SK-N-SH treated with all-trans-retinoic acid at 6 μM for 48 hours (cell line): ENCODE measurements around the gene FTCDNL1.

ENCODE experiments used
- ATAC-seq: fragments of 200-7000 bp; cut with Tn5 transposase; 3 replicates; pipeline ENCODE4 v1.9.1; 2020; ENCODE audit warnings: mild to moderate bottlenecking, moderate library complexity
- ARNTL ChIP-seq: fragments of 450-650 bp; formaldehyde crosslinking; IDR thresholded peaks from 2 replicates; pipeline ENCODE4 v1.5.0; 2020; ENCODE audit warnings: low read depth, mild to moderate bottlenecking, moderate library complexity, borderline replicate concordance
- BACH2 ChIP-seq: fragments of 250-450 bp; sonication (Bioruptor Pico); IDR thresholded peaks from 2 replicates; pipeline ENCODE4 v1.9.0; 2021; ENCODE audit warnings: mild to moderate bottlenecking, borderline replicate concordance
- CREB5 ChIP-seq: fragments of 250-450 bp; sonication (Bioruptor Pico); IDR thresholded peaks from 2 replicates; pipeline ENCODE4 v1.5.1; 2020; ENCODE audit warnings: low read depth, mild to moderate bottlenecking, moderate library complexity
- ESRRG ChIP-seq: fragments of 250-450 bp; sonication (Bioruptor Pico); IDR thresholded peaks from 2 replicates; pipeline ENCODE4 v1.6.1; 2021; ENCODE audit warnings: mild to moderate bottlenecking
- GLIS3 ChIP-seq: fragments of 250-450 bp; sonication (Bioruptor Pico); IDR thresholded peaks from 2 replicates; pipeline ENCODE4 v1.5.0; 2020; ENCODE audit warnings: mild to moderate bottlenecking, moderate library complexity
- ISL1 ChIP-seq: fragments of 250-450 bp; sonication (Bioruptor Pico); IDR thresholded peaks from 2 replicates; pipeline ENCODE4 v2.1.2; 2022; ENCODE audit warnings: mild to moderate bottlenecking, moderate library complexity
- OSR1 ChIP-seq: fragments of 250-450 bp; sonication (Bioruptor Pico); IDR thresholded peaks from 2 replicates; pipeline ENCODE4 v1.8.0; 2022; ENCODE audit warnings: moderate library complexity, mild to moderate bottlenecking, inconsistent platforms
- PPARA ChIP-seq: fragments of 250-450 bp; sonication (Bioruptor Pico); IDR thresholded peaks from 2 replicates; pipeline ENCODE4 v1.5.0; 2020; ENCODE audit warnings: mild to moderate bottlenecking, borderline replicate concordance
- RARB ChIP-seq: fragments of 250-450 bp; sonication (Bioruptor Pico); IDR thresholded peaks from 2 replicates; pipeline ENCODE4 v1.8.0; 2021; ENCODE audit warnings: mild to moderate bottlenecking, moderate library complexity
- SNAI2 ChIP-seq: fragments of 250-450 bp; sonication (Bioruptor Pico); IDR thresholded peaks from 2 replicates; pipeline ENCODE4 v1.5.0; 2020; ENCODE audit warnings: mild to moderate bottlenecking, moderate library complexity
- TOX ChIP-seq: fragments of 250-450 bp; sonication (Bioruptor Pico); IDR thresholded peaks from 2 replicates; pipeline ENCODE4 v1.8.0; 2021; ENCODE audit warnings: mild to moderate bottlenecking, moderate library complexity, borderline replicate concordance
- ZC3H10 ChIP-seq: fragments of 250-450 bp; sonication (Bioruptor Pico); IDR thresholded peaks from 2 replicates; pipeline ENCODE4 v1.5.1; 2021; ENCODE audit warnings: mild to moderate bottlenecking, moderate library complexity
- ZFP3 ChIP-seq: fragments of 250-450 bp; sonication (Bioruptor Pico); IDR thresholded peaks from 2 replicates; pipeline ENCODE4 v1.5.0; 2020; ENCODE audit warnings: mild to moderate bottlenecking, moderate library complexity
- ZFP30 ChIP-seq: fragments of 450-650 bp; formaldehyde crosslinking; IDR thresholded peaks from 2 replicates; pipeline ENCODE4 v1.5.0; 2022; ENCODE audit warnings: mild to moderate bottlenecking, moderate library complexity
- ZNF70 ChIP-seq: fragments of 450-650 bp; formaldehyde crosslinking; IDR thresholded peaks from 2 replicates; pipeline ENCODE4 v1.5.0; 2020; ENCODE audit warnings: mild to moderate bottlenecking, moderate library complexity
- ZNF8 ChIP-seq: fragments of 450-650 bp; formaldehyde crosslinking; IDR thresholded peaks from 2 replicates; pipeline ENCODE4 v1.5.0; 2020; ENCODE audit warnings: mild to moderate bottlenecking, moderate library complexity
- TF ChIP-seq, protein P1 (sequence below): fragments of 250-450 bp; sonication (Bioruptor Pico); IDR thresholded peaks from 2 replicates; pipeline ENCODE4 v1.5.0; 2020; ENCODE audit warnings: mild to moderate bottlenecking, moderate library complexity
- TF ChIP-seq, protein P2 (sequence below): fragments of 250-450 bp; sonication (Bioruptor Pico); IDR thresholded peaks from 2 replicates; pipeline ENCODE4 v1.8.0; 2021; ENCODE audit warnings: low read depth, mild to moderate bottlenecking, moderate library complexity, borderline replicate concordance
- TF ChIP-seq, protein P3 (sequence below): fragments of 250-450 bp; sonication (Bioruptor Pico); IDR thresholded peaks from 2 replicates; pipeline ENCODE4 v1.8.0; 2020; ENCODE audit warnings: mild to moderate bottlenecking, moderate library complexity, borderline replicate concordance
- TF ChIP-seq, protein P4 (sequence below): fragments of 250-450 bp; sonication (Bioruptor Pico); IDR thresholded peaks from 2 replicates; pipeline ENCODE4 v1.5.1; 2021; ENCODE audit warnings: mild to moderate bottlenecking, moderate library complexity

Gene FTCDNL1

GRCh38 chr2:199777315-199777714 is 73.7 kb downstream of the FTCDNL1 start:
- TF ChIP-seq TOX (CRISPR knock-in tag) (no peak), ZFP3 (CRISPR knock-in tag) (no peak), ESRRG (no peak), GLIS3 (CRISPR knock-in tag) (no peak), RARB (CRISPR knock-in tag) (no peak), CREB5 (CRISPR knock-in tag) (no peak), ZNF70 (no peak), SNAI2 (no peak)
- TF ChIP-seq, protein P1, sequence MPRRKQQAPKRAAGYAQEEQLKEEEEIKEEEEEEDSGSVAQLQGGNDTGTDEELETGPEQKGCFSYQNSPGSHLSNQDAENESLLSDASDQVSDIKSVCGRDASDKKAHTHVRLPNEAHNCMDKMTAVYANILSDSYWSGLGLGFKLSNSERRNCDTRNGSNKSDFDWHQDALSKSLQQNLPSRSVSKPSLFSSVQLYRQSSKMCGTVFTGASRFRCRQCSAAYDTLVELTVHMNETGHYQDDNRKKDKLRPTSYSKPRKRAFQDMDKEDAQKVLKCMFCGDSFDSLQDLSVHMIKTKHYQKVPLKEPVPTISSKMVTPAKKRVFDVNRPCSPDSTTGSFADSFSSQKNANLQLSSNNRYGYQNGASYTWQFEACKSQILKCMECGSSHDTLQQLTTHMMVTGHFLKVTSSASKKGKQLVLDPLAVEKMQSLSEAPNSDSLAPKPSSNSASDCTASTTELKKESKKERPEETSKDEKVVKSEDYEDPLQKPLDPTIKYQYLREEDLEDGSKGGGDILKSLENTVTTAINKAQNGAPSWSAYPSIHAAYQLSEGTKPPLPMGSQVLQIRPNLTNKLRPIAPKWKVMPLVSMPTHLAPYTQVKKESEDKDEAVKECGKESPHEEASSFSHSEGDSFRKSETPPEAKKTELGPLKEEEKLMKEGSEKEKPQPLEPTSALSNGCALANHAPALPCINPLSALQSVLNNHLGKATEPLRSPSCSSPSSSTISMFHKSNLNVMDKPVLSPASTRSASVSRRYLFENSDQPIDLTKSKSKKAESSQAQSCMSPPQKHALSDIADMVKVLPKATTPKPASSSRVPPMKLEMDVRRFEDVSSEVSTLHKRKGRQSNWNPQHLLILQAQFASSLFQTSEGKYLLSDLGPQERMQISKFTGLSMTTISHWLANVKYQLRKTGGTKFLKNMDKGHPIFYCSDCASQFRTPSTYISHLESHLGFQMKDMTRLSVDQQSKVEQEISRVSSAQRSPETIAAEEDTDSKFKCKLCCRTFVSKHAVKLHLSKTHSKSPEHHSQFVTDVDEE (CRISPR knock-in tag) = no peak
- TF ChIP-seq, protein P2, sequence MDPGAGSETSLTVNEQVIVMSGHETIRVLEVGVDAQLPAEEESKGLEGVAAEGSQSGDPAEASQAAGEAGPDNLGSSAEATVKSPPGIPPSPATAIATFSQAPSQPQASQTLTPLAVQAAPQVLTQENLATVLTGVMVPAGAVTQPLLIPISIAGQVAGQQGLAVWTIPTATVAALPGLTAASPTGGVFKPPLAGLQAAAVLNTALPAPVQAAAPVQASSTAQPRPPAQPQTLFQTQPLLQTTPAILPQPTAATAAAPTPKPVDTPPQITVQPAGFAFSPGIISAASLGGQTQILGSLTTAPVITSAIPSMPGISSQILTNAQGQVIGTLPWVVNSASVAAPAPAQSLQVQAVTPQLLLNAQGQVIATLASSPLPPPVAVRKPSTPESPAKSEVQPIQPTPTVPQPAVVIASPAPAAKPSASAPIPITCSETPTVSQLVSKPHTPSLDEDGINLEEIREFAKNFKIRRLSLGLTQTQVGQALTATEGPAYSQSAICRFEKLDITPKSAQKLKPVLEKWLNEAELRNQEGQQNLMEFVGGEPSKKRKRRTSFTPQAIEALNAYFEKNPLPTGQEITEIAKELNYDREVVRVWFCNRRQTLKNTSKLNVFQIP (CRISPR knock-in tag) = no peak
- ATAC-seq = no peak

DNA sequence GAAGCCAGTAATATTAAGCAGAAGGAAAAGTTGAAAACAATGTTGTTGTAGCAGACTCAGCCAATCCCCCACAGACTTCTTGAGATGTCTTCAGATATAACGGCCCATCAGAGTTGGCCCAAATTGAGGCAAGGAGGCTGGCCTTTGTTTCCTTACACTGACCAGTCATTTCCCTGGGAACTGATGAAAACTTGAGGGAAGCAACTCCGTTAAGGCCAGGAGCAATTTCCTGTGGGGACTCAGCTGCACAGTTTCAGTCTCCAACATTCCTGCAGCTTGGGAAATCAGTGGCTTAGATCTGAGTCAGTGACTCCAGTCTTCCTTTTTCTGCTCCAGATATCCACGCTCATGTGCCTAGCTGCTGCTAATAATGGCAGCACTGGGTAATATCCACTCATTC is 75.7 kb downstream of the FTCDNL1 start:
- ATAC-seq = no peak
- no peak for TF ChIP-seq PPARA (CRISPR knock-in tag)
- TF ChIP-seq, protein P2 (CRISPR knock-in tag) = no peak
- TF ChIP-seq ZFP30 (CRISPR knock-in tag) = no peak
- no peak for TF ChIP-seq ISL1 (CRISPR knock-in tag)
- TF ChIP-seq, protein P3, sequence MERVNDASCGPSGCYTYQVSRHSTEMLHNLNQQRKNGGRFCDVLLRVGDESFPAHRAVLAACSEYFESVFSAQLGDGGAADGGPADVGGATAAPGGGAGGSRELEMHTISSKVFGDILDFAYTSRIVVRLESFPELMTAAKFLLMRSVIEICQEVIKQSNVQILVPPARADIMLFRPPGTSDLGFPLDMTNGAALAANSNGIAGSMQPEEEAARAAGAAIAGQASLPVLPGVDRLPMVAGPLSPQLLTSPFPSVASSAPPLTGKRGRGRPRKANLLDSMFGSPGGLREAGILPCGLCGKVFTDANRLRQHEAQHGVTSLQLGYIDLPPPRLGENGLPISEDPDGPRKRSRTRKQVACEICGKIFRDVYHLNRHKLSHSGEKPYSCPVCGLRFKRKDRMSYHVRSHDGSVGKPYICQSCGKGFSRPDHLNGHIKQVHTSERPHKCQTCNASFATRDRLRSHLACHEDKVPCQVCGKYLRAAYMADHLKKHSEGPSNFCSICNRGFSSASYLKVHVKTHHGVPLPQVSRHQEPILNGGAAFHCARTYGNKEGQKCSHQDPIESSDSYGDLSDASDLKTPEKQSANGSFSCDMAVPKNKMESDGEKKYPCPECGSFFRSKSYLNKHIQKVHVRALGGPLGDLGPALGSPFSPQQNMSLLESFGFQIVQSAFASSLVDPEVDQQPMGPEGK (CRISPR knock-in tag) = no peak
- TF ChIP-seq ESRRG = no peak
- no peak for TF ChIP-seq RARB (CRISPR knock-in tag)
- TF ChIP-seq ZNF70 = no peak
- no peak for TF ChIP-seq GLIS3 (CRISPR knock-in tag)
- no peak for TF ChIP-seq SNAI2
- no peak for TF ChIP-seq OSR1 (CRISPR knock-in tag)
- no peak for TF ChIP-seq ZC3H10 (CRISPR knock-in tag)
- TF ChIP-seq, protein P4, sequence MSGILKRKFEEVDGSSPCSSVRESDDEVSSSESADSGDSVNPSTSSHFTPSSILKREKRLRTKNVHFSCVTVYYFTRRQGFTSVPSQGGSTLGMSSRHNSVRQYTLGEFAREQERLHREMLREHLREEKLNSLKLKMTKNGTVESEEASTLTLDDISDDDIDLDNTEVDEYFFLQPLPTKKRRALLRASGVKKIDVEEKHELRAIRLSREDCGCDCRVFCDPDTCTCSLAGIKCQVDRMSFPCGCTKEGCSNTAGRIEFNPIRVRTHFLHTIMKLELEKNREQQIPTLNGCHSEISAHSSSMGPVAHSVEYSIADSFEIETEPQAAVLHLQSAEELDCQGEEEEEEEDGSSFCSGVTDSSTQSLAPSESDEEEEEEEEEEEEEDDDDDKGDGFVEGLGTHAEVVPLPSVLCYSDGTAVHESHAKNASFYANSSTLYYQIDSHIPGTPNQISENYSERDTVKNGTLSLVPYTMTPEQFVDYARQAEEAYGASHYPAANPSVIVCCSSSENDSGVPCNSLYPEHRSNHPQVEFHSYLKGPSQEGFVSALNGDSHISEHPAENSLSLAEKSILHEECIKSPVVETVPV (CRISPR knock-in tag) = no peak
- no peak for TF ChIP-seq ZNF8
- TF ChIP-seq BACH2 (CRISPR knock-in tag) = no peak
- TF ChIP-seq ARNTL (CRISPR knock-in tag) = no peak
